ENCODE data around the gene GRM7. TPM values are rescaled to one million over a fixed set of nuclear protein-coding genes. Genes with fewer than 3 reads are reported as not detected.

The GRM7 gene
- total and polyA plus RNA-seq, 9 of the 15 experiments (the other 6 are each of a cell fraction or from before 2014, with no cell fraction given) = not detected

- no peak overlapping the region for H3K27ac ChIP-seq (ENCODE audit: extremely low read depth, low read depth, low read length)
- H3K9ac ChIP-seq (ENCODE audit: insufficient read depth in 1 of 2, low read depth in 2 of 2, low read length in 2 of 2) = no peak overlapping the region
- H3K4me1 ChIP-seq (replicated peaks in 1 of 2; ENCODE audit: control insufficient read depth in 2 of 2, insufficient read depth in 2 of 2, low read length in 2 of 2) = no peaks in the 10 kb centered on the region
- no peaks in the 10 kb centered on the region for H3K79me2 ChIP-seq (ENCODE audit: control insufficient read depth, insufficient read depth, low read length)
- no peaks in the 10 kb centered on the region for H3K9me1 ChIP-seq (ENCODE audit: control insufficient read depth, insufficient read depth, low read length)
- H3K9me3 ChIP-seq (replicated peaks; ENCODE audit: control insufficient read depth, insufficient read depth, low read depth, low read length) = no peaks in the 10 kb centered on the region
- ATAC-seq (no peak), FAIRE-seq (no peak), DNase-seq (ENCODE audit: extremely low read depth in 1 of 4, low spot score in 3 of 4) (no peak)
- ChIA-PET POLR2A (no interaction called here), CTCF (ENCODE audit: low intra/inter-chr PET ratio) (no interaction called here)
- intact Hi-C loops (cut with micrococcal nuclease) = no loop called here
- no peak overlapping the region for H3K4me2 ChIP-seq (ENCODE audit: insufficient read depth, low read length)
- TF ChIP-seq ZNF699 (CRISPR knock-in tag; IDR thresholded peaks at IDR 0.05; ENCODE audit: insufficient replicate concordance) = no peak
- TF ChIP-seq SMAD4 (CRISPR knock-in tag; conservative IDR thresholded peaks at IDR 0.05) = no peak
- no peak for TF ChIP-seq HBP1 (CRISPR knock-in tag; IDR thresholded peaks at IDR 0.05)
- TF ChIP-seq ETV6 (IDR thresholded peaks at IDR 0.05; ENCODE audit: borderline replicate concordance in 1 of 2, low read depth in 2 of 2, low read length in 1 of 2) = no peak
- no peak for TF ChIP-seq ETV6 (CRISPR knock-in tag; IDR thresholded peaks at IDR 0.05; ENCODE audit: borderline replicate concordance)
- TF ChIP-seq PTRF (tag; IDR thresholded peaks at IDR 0.05) = no peak
- no peak for TF ChIP-seq MED1 (CRISPR knock-in tag; IDR thresholded peaks at IDR 0.05; ENCODE audit: borderline replicate concordance)
- TF ChIP-seq BRD4 (IDR thresholded peaks at IDR 0.05) = no peak
- TF ChIP-seq LEF1 (IDR thresholded peaks at IDR 0.05) = no peak
- TF ChIP-seq TGIF2 (CRISPR knock-in tag; IDR thresholded peaks at IDR 0.05) = no peak
- no peaks in the 10 kb centered on the region for H3K27me3 ChIP-seq (ENCODE audit: control insufficient read depth in 2 of 2, insufficient read depth in 2 of 2, low read length in 2 of 2)
- in situ Hi-C loops (cut with MboI) = no loop called here
- no peak overlapping the region for H2AFZ ChIP-seq (ENCODE audit: low read depth, low read length)
- BruUV-seq (replicated peaks) = no TSS peak
- no peaks in the 10 kb centered on the region for H3K36me3 ChIP-seq (ENCODE audit: control insufficient read depth, insufficient read depth, low read length)
- no peaks in the 10 kb centered on the region for H4K20me1 ChIP-seq (replicated peaks; ENCODE audit: control insufficient read depth, insufficient read depth, low read length)
- H3K4me3 ChIP-seq = no peak overlapping the region
Observed at GRCh38 chr3:7744850-7745249, 883.9 kb downstream of the GRM7 start.

Data from K562 (cell line).